HL-60/S4 treated with phorbol 12-myristate 13-acetate at 8.2 ng/mL for 4 days and 3 days (cell line): ENCODE results near the gene RALB.

ENCODE experiments used
- in situ Hi-C: fragments of 300-500 bp; cut with MboI; formaldehyde crosslinking; loops from 2 replicates; pipeline ENCODE4 v1.15.0; 2022; ENCODE audit warnings: low sequenced_read_pairs

RALB gene

DNA sequence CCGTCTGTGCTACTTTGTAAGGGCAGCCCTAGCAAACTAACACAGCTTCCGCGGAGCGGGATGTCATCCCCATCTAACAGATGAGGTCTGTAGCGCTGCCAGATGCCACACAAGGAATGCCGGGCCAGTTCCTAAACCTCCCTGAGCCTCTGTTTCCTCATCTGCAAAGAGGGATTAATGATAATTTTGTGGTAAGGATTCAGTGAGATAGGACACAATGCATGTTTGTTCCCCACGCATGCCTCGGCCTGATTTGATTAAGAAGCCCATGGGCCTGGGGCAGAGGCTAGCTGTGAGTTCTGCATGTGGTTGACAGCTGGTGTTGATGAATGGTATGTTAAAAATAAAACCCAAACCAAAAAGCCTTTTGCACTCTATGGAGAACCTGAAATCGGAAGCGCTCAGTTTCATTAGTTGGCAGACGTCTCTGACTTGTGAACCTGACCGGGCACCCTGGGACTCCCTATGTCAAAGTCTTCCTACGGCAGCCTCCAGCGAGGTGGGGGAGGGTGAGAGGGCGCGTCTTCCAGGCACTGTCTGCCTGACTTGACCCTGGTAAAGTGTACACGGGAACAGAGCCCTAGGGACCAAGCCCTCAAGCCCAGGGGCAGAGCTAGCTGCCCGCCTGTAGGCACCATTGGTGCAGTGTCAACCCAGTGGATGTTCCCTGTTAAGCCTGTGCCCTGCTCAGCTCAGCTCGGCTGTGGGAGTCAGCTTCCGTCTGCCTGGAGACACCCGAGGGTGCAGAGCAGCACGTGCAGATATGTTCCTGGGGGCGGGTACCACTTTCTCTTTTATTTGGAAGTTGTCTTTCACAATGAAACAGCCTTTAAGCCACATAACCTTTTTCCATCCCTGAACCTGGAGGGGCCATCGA lies 78.5 kb downstream of the RALB start:
- in situ Hi-C loops = no loop called here

DNA sequence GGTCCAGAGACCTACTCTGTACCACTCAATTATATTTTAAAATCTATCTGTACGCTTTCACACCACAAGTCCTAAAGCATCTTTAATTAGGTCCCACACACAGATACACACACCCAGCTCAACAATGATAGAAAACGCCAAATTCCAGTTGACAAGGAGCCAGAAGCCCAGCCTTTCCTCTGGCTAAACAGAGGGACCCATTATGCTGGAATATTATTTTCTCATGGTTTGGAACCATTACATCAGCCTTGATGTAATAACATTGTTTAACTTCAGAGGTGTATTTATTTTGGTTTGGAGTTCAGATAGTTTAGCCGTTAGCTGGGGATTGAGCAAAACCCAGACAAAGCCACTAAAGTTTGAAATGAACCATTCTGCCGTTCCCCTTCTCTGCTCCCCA lies 79.3 kb downstream of the RALB start:
- in situ Hi-C loops = no loop called here

DNA sequence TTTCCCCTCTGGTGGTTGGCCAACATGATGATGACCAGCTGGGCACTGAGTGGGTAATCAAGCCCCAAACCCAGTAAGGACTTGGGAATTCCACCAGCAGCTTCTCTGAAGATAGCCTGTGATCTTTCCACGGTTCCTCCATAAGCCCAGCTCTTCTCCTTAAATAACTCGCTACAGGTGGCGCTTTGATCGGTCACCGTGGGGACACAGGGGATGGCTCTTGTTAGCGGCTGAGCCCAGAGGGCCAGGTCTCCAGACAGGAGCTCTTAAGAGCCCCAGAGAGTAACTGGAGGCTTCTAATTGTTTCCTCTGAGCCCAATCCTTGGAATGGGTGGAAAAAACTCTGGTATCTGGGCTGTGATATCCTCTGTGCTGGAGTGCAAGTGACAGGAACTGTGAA lies 79.7 kb downstream of the RALB start:
- in situ Hi-C loops = no loop called here

DNA sequence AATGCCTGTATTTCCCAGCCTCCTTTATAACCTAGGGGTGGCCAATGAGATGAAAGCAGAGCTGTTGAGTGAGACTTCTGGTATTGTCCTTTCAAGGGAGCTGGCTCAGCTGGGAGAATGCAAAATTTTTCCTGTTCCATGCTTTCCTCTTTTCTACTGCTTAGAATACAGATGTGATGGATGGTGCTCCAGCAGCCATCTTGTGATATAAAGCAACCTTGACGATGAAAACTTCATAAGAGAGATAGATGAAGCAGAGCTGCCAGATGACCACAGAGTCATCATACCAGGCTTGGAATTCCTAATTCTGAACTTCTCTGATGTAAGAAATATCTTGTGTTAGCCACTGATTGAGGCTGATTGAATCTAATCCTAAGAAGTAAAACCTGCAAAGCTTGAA lies 81.4 kb downstream of the RALB start:
- in situ Hi-C loops = no loop called here

DNA sequence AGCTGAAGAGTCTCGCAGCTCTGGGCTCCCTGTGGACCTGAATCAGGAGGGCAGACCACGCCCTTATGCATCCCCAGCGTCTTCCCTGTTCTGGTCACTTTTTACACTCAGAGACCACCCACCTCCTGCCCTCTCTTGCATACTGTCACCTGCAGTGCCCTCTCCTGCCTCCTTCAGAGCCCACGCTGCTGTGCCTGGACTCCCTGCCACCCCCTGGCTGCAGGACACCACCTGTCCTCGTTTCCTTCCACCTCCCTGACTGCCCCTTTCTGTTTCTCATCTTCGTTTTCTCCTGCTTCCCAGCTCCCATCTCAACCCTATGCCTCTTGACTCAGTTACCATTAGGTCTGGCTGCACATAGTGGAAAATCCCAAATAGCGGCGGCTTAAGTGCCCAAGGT lies 84.1 kb downstream of the RALB start:
- in situ Hi-C loops = no loop called here

- in situ Hi-C loops = no loop called here
Observed at GRCh38 chr2:120338015-120338414, 85.4 kb downstream of the RALB start.

DNA sequence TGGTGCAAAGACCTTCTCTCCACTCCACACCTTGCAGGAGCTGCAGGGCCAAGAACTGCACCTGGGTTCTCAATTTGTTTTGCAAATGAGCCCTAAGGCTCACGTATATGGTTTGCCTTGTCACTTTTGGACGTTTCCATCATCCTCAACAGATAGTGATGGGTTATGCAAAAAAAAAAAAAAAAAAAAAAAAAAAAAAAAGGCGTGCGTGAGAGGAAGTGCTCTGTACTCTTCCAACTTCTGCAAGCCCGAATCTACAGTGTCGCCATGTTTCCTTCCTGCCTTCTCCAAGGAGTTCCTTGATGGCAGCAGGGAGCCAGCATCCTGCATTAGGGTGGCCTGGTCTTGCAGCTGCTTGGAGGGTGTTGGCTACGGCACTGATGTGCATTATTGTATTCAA lies 89.3 kb downstream of the RALB start:
- in situ Hi-C loops = no loop called here

GRCh38 chr2:120342446-120342845 lies 89.8 kb downstream of the RALB start:
- in situ Hi-C loops = no loop called here

DNA sequence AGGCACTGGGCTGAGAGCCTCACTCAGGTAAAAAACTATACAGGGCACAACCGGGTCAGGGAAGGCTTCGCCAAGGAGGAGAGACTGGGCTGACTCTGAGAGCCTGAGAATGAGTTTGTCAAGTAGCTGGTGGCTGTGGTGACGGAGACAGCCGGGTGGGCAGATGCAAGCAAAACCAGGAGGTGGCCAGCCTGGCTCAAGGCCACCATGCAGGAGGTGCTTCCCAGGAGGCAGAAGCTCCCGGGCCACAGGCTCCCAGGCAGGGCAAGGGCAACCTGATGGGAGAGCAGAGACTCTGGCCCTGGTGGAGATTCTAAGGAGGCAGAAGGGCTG lies 90.4 kb downstream of the RALB start:
- in situ Hi-C loops = no loop called here

- in situ Hi-C loops = no loop called here
Observed at GRCh38 chr2:120343433-120344105, 90.9 kb downstream of the RALB start.
